GM12865 (cell line): ENCODE results near the gene NRGN.

ENCODE experiments used
- DNase-seq: peaks from one replicate; pipeline ENCODE4 v3.0.0; 2010; ENCODE audit warnings: low read depth
- H3K4me3 ChIP-seq: 2 replicates; pipeline ENCODE4 v1.5.1; 2011; ENCODE audit warnings: mild to moderate bottlenecking, low read depth, low read length, control low read depth
- TF ChIP-seq, protein P1 (sequence below): IDR thresholded peaks from 2 replicates; pipeline ENCODE4 v1.5.1; 2011; ENCODE audit warnings: low read length, control low read depth, low read depth, inconsistent platforms; ENCODE audit not compliant: insufficient read depth; ENCODE audit errors: missing control alignments

NRGN gene

DNA sequence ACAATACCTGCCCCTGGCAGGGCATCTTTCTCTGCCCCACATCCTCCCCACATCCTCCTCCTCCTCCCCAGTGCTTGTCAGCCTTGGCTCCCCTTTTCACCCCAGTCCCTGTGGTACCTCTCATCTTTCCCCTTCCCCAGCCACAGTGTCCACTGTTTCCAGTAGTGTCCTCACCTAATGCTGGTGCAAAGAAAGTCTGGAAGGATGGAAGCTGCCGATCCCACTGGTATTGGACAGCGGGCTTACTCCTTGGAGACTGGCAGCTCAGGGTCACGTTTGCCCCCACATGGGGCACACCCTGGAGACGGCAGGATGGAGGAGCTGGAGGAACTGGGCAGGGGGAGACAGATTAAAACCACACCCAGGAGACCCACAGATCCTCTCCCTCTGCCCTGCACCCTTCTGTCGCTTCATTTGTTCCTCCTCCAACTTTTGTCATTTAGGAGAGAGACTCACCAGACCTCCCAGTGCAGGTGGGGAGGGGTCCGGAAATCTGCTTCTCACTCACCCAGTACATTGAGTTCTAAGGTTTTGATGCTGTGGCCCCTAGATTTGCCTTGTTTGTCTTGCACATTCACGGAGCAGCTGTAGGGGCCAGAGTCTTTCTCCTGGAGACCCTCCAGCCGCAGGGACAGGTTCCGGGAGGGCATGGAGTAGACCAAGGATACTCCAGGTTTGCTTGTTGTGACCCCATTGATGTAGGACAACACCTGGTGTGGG, 16.5 kb downstream of the NRGN start:
- TF ChIP-seq, protein P1, sequence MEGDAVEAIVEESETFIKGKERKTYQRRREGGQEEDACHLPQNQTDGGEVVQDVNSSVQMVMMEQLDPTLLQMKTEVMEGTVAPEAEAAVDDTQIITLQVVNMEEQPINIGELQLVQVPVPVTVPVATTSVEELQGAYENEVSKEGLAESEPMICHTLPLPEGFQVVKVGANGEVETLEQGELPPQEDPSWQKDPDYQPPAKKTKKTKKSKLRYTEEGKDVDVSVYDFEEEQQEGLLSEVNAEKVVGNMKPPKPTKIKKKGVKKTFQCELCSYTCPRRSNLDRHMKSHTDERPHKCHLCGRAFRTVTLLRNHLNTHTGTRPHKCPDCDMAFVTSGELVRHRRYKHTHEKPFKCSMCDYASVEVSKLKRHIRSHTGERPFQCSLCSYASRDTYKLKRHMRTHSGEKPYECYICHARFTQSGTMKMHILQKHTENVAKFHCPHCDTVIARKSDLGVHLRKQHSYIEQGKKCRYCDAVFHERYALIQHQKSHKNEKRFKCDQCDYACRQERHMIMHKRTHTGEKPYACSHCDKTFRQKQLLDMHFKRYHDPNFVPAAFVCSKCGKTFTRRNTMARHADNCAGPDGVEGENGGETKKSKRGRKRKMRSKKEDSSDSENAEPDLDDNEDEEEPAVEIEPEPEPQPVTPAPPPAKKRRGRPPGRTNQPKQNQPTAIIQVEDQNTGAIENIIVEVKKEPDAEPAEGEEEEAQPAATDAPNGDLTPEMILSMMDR = no peak
- DNase-seq = no peak

DNA sequence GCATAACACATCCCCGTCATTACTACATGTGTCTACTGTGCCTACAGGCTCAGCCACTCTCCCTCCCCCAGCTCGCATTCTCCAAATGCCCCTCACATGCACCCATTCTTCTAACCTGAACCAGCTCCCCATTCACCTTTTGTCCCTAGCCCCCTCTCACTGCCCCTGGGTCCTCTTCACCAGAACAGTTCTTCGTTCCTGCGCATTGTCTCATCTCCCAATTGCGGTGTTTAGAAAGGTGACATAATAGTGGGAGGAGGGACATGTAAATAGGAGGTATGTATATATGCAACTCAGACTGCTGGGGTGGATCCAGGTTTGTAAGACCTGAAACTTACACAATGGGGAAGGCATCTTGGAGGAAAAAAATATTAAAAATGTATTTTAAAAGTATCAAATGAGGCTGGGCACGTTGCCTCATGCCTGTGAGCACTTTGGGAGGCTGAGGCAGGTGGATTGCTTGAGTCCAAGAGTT, 17.0 kb downstream of the NRGN start:
- no peak overlapping the region for H3K4me3 ChIP-seq
- no peak for DNase-seq
- TF ChIP-seq, protein P1 = no peak

More for the DNA sequence above, 16.5 kb downstream of the NRGN start:
- no peak overlapping the region for H3K4me3 ChIP-seq

DNA sequence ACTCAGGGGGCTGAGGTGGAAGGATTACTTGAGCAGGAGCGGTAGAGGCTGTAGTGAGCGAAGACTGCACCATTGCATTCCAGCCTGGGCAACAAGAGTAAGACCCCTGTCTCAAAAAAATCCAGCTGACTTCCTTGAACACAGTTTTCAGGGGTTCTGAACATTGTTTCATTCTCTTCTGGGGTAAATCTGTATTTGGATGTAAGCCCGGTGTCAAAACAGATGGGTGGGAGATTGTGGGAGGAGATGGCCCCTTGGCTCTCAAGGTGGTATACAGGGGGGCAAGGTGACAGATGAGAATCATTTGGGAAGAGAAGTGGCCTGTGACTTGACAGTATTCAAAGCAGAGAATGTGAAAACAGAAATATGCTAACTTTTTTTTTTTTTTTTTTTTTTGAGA, 17.6 kb downstream of the NRGN start:
- TF ChIP-seq, protein P1 = no peak
- no peak for DNase-seq
- H3K4me3 ChIP-seq = no peak overlapping the region

DNA sequence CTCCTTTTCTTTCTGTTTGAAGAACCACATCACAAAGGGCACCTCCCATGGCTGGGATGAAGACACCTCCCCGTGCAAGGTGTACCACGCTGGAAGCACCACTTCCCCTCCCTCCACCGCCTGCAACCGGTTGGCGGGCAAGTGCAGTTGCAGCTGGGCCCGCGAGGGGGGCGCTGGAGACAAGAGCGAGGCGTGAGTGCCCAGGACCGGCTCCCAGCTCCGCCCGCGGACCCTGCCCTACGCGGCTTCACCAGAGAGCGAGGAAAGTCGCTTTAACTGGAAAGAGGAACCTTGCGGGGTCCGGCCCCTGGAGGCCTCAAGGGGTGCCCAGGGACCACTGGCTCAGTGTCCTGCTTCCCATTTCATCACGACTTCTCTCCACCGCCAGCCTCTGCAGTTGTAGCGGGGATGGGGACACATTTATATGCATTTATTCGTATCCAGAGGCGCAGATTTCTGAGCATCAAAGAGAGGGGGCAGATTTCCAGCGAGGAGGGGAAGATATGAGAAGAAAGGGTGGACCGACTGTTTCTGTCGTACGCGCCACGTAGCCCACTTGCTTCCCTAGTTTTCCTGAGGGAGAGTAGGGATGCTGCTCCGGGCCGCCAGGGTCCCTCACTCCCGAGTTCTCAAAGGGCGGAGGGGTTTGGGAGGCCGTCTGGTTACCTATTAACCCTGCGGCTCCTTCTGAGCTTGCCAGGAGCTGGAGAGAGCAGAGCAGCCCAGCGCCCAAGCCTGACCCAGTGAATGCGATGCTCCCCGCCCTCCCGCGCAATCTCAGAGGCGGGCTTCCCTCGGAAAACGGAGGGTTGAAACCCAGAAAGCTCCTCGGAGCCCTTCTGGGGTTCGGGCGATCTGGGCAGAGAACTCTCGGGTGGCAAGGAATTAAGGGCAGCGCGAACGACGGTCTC, 18.9 kb downstream of the NRGN start:
- H3K4me3 ChIP-seq = no peak overlapping the region
- peak; percentile 73 for DNase-seq

DNA sequence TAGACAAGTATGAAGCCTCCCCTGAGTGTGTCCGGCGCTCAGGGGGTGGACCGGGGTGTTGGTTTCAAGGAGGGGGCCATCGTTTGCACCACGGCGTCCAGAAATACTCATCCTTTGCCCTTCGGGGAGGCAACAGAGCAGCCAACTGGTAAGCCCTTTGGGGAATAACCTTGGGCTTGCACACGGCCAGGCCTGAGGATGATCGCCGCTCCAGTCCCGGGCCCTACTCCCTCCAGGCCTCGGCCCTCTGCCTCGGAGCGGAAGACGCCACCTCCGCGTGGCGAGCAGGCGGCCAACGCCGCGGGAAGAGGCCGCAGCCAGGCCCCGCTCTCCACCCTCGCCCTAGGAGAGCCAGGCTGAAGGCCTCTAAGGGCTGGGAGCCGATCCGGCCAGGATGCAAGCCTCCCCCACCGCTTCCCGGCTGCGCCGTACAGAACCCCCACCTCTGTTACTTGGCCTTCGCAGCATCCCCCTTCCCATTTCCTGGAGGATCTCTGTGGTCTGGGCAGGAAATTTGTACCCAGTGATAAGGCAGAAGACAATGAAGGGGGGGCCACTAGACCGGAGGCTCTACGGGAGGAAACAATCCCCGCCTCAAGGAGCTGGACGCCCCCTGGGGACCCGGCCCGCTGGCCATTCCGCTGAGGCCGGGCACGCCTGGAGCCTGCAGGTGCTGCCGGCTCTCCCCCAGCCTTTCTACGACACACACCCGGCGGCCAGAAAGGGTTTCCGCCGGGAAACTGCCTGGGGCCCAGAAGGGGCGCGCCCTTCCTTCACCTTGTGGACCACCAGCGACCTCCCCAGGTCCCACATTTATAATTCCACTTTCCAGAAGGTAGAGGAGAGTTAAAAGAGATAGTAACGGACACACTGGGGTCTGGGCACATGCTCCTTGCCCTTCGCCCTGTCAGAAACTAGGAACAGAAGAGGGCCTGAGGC, 19.8 kb downstream of the NRGN start:
- no peak for DNase-seq
- TF ChIP-seq, protein P1 = no peak
- H3K4me3 ChIP-seq = no peak overlapping the region

More for the DNA sequence above, 18.9 kb downstream of the NRGN start:
- TF ChIP-seq, protein P1 = peak; percentile 71

DNA sequence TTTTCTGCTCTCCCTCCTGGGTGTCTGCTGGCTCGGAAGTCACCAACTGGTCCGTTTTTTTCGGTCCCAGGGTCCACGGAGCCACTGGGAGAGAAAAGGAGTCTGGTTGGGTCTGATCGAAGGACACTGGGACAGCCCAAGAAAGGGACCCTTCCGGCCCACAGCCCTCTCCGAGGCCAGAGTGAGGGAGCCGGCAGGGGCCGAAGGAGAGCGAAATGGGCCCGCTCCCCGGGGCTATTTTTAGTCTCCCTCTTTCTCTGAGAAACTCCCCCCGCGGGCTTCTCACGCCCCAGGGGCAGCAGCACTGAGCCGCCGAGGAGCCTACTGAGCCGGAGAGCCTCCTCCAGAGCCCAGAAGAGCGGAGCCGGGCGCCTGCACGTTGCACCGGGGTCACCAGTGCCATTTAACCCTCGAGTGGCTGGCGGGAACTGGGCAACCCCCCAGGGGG, 20.5 kb downstream of the NRGN start:
- no peak for DNase-seq
- TF ChIP-seq, protein P1 = no peak
- no peak overlapping the region for H3K4me3 ChIP-seq
